T-helper 2 cell treated with Interferon-gamma antibody and Interleukin-4, amounts not matched to agents 5 μg/mL and 100 μg/mL, for 36 hours (primary cell): ENCODE measurements around the gene MUC6.

ENCODE experiments used
- DNase-seq: peaks from one replicate; pipeline ENCODE4 v3.0.0; 2021; ENCODE audit warnings: low spot score
- H3K27ac Mint-ChIP-seq: one replicate; pipeline ENCODE4 v1.8.0; 2021; ENCODE audit warnings: mild to moderate bottlenecking, mixed read lengths
- H3K27me3 Mint-ChIP-seq: one replicate; pipeline ENCODE4 v1.8.0; 2021; ENCODE audit warnings: low read depth, mixed read lengths
- H3K36me3 Mint-ChIP-seq: one replicate; pipeline ENCODE4 v1.8.0; 2021; ENCODE audit warnings: low read depth, mixed read lengths
- H3K4me1 Mint-ChIP-seq: one replicate; pipeline ENCODE4 v1.8.0; 2021; ENCODE audit warnings: low read depth, mixed read lengths
- H3K4me3 Mint-ChIP-seq: one replicate; pipeline ENCODE4 v1.8.0; 2022; ENCODE audit warnings: mild to moderate bottlenecking, moderate library complexity, mixed read lengths
- H3K9me3 Mint-ChIP-seq: one replicate; pipeline ENCODE4 v1.8.0; 2021; ENCODE audit warnings: mixed read lengths

The MUC6 gene

DNA sequence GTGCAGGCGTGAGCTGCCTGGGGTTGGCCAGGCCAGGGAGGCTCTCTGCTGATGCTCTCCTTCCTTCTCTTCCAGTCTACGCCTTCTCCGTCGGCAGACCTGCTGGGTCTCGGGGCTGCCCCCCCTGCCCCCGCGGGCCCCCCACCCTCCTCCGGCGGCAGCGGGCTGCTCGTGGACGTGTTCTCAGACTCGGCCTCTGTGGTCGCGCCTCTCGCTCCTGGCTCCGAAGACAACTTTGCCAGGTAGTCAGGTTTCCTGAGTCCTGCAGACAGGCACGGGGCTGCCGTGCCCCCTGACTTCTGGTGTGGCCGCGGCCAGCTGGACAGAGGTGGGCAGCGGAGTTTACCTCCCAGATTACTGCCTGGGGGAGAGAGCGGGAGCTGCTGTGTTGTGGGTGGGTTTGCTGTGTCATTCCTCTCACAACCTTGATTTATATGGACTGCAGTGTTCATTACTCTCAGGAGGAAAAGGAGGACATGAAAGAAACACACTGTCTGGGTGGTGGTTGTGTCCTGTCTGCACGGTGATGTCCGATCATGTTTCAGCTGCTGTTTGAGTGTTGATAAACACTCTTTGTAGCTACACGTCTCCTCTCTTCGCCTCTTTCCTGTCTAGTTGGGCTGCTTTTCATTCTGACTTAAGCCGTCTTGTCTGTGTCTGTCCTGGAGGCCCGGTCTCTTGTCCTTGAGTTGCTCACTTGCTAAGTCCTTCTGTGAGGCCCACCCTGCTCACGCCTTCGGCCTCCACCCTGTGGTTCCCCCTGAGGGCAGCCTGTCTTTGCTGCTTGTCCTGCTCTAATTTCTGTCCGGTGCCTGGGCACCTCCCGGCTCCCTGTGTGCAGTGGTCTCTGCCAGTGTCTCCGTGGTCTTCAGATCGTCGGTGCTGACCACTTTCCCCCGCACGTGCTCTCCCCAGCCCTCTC is 35.9 kb downstream of the MUC6 start:
- DNase-seq: no peak
- H3K27ac Mint-ChIP-seq: no peak overlapping the region

DNA sequence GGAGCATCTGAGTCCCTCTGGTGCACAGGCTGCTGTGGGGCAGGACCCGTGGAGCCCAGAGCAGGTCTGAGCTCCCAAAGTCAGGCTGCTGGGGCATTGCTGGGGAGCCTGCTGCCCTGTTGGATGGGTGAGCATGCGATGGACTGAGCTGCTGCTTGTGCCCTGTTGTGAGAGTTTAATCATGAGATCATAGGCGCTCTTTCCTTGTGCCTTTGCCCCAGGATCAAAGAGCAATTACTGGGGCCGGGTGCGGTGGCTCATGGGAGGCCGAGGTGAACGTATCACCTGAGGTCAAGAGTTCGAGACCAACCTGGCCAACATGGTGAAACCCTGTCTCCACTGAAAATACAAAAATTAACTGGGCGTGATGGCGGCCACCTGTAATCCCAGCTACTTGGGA is 37.5 kb downstream of the MUC6 start:
- Mint-ChIP-seq H3K27me3 (no peaks in the 10 kb centered on the region), H3K36me3 (peaks cover 15% of the 10 kb centered on the region), H3K9me3 (no peaks in the 10 kb centered on the region), H3K4me1 (peaks cover 5% of the 10 kb centered on the region), H3K27ac (no peak overlapping the region), H3K4me3 (no peak overlapping the region)
- DNase-seq: no peak

More for the DNA sequence above, 35.9 kb downstream of the MUC6 start:
- Mint-ChIP-seq H3K4me1 (peaks cover 3% of the 10 kb centered on the region), H3K4me3 (no peak overlapping the region), H3K36me3 (peaks cover 11% of the 10 kb centered on the region), H3K9me3 (no peaks in the 10 kb centered on the region), H3K27me3 (no peaks in the 10 kb centered on the region)

DNA sequence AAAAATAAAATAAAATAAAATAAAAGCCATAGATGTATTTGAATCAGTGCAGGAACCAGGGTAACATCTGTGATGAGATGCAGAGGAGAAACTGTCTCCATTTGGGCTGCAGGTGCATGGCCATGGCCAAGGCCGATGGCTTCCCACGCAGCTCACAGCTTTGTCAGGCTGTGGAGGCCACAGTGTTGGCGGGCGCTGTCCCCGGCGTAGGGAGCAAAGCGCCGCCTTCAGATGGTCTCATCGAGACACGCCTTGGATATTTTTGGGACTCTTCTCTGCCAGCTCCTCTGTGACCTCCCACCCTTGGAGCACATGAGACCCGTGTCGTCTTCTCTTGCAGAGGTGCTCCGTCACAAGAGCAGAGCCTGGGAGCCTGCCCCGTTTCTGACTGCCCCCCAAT is 38.6 kb downstream of the MUC6 start:
- H3K27ac Mint-ChIP-seq: no peak overlapping the region

DNA sequence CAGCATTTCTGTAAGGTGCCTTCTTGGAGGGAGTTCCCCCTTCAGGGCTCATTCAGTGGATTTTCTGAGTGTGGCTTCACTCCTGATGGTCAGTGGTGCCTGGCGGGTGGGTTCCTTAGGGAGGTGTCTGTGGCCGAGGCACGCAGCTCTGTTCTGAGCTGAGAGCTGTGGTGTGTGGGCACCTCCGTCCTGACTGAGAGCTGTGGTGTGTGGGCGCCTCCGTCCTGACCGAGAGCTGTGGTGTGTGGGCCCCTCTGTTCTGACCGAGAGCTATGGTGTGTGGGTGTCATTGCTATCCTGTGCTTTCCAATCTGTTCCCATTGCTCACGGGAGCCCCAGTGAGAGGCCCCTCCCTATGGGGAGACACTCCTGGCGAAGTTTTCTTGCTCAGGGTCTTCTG is 39.8 kb downstream of the MUC6 start:
- DNase-seq: no peak
- Mint-ChIP-seq H3K36me3 (peaks cover 15% of the 10 kb centered on the region), H3K27ac (no peak overlapping the region), H3K4me3 (no peak overlapping the region), H3K9me3 (no peaks in the 10 kb centered on the region), H3K4me1 (peaks cover 5% of the 10 kb centered on the region), H3K27me3 (no peaks in the 10 kb centered on the region)

More for the DNA sequence above, 38.6 kb downstream of the MUC6 start:
- Mint-ChIP-seq H3K36me3 (peaks cover 15% of the 10 kb centered on the region), H3K4me1 (peaks cover 5% of the 10 kb centered on the region), H3K9me3 (no peaks in the 10 kb centered on the region), H3K4me3 (no peak overlapping the region), H3K27me3 (no peaks in the 10 kb centered on the region)
- DNase-seq: no peak

DNA sequence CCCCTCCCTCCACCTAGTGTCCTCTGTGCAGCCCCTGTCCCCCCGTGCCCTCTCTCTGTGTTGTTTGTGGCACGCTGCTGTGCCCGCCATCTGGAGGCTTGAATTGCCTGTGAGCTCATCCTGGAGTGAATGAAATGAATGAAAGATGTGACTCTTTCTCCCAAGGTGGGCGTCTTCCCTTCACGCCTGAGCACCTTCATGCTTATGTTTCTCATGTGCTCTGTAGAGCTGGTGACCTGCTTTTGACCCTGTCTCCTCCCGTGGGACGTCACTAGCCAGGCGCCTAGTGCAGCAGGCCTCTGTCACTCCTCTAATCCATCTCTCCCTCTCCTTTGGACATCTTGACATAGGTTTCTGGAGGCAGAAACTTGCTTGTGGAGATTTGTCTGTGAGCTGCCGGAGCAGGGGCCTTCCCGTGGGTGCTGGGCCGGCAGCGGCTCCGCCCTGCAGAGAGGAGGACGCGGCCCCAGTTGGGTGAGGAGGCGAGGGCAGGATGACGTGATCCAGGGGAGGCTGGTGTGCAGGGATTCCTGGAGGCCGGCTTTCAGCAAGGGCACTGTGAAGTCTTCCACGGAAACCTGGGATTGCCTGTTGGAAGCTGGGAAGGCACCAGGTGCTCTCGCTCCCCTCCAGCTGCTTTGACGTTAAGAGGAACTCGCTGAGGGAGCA is 40.6 kb downstream of the MUC6 start:
- H3K36me3 Mint-ChIP-seq: peaks cover 11% of the 10 kb centered on the region
- H3K27me3 Mint-ChIP-seq: no peaks in the 10 kb centered on the region
- no peaks in the 10 kb centered on the region for H3K9me3 Mint-ChIP-seq
- DNase-seq: no peak
- H3K27ac Mint-ChIP-seq: peak overlapping the region; percentile 83
- peaks cover 5% of the 10 kb centered on the region for H3K4me1 Mint-ChIP-seq
- no peak overlapping the region for H3K4me3 Mint-ChIP-seq

DNA sequence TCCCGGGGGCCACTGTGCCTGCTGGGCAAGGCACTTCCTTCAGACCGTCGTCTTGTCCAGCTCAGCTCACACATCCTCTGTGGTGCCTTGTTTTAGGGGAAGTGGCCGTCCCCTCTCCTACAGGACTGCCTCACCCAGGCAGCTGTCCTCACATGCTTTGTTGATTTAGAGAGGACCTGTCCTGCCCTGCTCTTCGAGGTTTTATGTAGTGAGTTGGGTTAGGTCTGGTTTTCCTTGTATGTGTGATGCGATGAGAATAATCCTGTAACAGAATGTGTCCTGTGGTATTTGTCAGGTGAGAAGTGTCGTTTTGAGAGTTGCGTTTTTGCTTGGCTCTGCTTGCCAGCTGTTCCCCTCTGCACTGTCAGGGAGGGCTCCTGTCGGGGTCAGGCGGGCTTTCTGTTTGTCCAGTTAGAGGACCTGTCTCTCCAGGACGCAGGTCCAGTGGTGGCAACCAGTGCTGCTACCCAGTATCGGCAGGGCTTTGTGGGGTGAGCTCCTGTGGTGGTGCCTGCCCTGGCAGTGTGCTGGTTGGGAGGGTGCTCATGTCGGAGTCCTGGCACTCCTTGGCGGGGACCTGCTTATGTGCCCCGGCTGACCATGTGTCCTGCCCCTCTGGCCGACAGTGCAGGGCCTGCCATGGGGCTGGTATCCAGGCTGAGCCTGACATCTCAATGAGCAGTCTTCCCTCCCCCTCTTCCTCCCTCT is 41.3 kb downstream of the MUC6 start:
- Mint-ChIP-seq H3K36me3 (peaks cover 11% of the 10 kb centered on the region), H3K4me1 (peaks cover 5% of the 10 kb centered on the region), H3K27me3 (no peaks in the 10 kb centered on the region), H3K27ac (peak overlapping the region; percentile 9), H3K4me3 (no peak overlapping the region), H3K9me3 (no peaks in the 10 kb centered on the region)
- DNase-seq: no peak

DNA sequence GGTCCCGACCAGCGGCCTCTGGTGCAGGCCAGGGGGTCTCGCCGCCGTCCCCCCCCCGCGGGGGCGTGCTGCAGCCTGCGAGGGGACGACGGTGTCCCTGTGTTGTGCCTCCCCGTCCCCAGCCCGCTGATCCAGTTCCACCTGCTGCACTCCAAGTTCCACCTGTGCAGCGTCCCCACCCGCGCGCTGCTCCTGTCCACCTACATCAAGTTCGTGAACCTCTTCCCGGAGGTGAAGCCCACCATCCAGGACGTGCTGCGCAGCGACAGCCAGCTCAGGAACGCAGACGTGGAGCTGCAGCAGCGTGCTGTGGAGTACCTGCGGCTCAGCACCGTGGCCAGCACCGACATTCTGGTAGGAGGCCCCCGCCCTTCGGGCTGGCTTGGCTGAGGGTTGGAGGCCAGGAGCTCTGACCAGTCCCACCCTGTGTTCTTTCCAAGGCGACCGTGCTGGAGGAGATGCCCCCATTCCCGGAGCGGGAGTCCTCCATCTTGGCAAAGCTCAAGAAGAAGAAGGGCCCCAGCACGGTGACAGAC is 42.8 kb downstream of the MUC6 start:
- no peak for DNase-seq
- Mint-ChIP-seq H3K27ac (no peak overlapping the region), H3K27me3 (no peaks in the 10 kb centered on the region), H3K4me1 (peaks cover 5% of the 10 kb centered on the region), H3K36me3 (peaks cover 17% of the 10 kb centered on the region), H3K9me3 (no peaks in the 10 kb centered on the region), H3K4me3 (no peak overlapping the region)

DNA sequence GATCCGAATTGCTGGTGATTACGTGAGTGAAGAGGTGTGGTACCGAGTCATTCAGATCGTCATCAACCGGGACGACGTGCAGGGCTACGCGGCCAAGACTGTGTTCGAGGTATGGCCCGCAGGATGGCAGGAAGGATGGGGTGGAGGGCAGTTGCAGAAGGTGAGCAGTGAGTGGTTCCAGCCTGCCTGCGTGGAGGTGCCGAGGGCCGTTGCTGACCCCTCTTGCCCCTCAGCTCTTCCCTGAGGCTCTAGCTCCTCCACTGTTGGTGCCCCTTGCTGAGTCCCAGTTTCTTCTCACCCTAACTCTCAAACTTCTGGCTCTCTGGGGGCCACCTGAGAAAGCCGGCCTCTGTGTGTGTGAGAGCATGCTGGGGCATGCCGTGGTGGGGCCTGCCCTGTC is 43.9 kb downstream of the MUC6 start:
- H3K27ac Mint-ChIP-seq: no peak overlapping the region
- H3K36me3 Mint-ChIP-seq: peaks cover 23% of the 10 kb centered on the region
- H3K27me3 Mint-ChIP-seq: no peaks in the 10 kb centered on the region
- H3K9me3 Mint-ChIP-seq: no peaks in the 10 kb centered on the region
- no peak overlapping the region for H3K4me3 Mint-ChIP-seq
- no peak for DNase-seq
- peaks cover 5% of the 10 kb centered on the region for H3K4me1 Mint-ChIP-seq

DNA sequence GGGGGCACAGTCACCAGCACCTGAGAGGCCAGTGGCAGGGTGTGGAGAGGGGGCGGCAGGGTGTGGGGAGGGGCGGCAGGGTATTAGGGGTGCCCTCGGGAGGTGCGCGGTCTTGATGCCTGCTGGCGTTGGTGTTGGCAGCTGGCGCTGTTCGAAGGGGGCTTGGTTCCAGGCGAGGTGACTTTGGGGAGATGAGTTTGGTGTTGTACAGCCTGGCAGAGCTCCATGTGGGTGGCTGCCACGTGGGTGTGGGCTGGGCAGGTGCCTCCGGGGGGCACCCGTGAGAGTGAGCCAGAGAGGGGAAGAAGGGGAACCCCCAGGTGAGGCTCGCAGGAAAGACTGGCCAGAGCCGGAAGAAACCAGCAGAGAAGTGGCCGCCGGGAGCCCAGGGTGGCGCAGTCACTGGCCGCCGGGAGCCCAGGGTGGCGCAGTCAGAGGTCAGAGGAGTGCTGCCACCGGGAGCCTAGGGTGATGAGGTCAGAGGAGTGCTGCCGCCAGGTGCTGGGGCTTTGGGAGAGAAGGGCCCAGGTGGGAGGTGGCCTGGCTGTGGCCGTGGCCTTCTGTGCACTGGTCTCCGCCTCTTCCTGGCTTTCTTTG is 44.7 kb downstream of the MUC6 start:
- peaks cover 23% of the 10 kb centered on the region for H3K36me3 Mint-ChIP-seq
- H3K4me3 Mint-ChIP-seq: no peak overlapping the region
- H3K9me3 Mint-ChIP-seq: no peaks in the 10 kb centered on the region
- H3K4me1 Mint-ChIP-seq: peaks cover 5% of the 10 kb centered on the region
- H3K27me3 Mint-ChIP-seq: no peaks in the 10 kb centered on the region
- DNase-seq: no peak
- no peak overlapping the region for H3K27ac Mint-ChIP-seq

DNA sequence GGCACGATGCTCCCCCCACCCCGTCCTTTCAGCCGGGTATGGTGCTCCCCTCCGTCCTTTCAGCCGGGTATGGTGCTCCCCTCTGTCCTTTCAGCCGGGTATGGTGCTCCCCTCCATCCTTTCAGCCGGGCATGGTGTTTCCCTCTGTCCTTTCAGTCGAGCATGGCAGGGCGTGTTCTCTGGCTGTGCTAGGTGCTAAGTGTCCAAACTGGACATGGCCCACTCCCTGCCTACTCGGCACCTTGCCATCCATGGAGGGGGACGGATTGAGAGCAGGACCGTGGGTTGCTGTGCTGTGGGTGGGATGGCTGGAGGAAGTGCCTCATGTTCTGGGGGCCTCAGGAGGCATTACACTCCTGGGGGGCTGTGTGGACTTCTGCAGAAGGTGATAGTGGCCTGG is 45.5 kb downstream of the MUC6 start:
- H3K4me1 Mint-ChIP-seq: peaks cover 5% of the 10 kb centered on the region
- H3K27ac Mint-ChIP-seq: no peak overlapping the region
- H3K27me3 Mint-ChIP-seq: no peaks in the 10 kb centered on the region
- H3K36me3 Mint-ChIP-seq: peaks cover 24% of the 10 kb centered on the region
- no peaks in the 10 kb centered on the region for H3K9me3 Mint-ChIP-seq
- H3K4me3 Mint-ChIP-seq: no peak overlapping the region
- DNase-seq: no peak

DNA sequence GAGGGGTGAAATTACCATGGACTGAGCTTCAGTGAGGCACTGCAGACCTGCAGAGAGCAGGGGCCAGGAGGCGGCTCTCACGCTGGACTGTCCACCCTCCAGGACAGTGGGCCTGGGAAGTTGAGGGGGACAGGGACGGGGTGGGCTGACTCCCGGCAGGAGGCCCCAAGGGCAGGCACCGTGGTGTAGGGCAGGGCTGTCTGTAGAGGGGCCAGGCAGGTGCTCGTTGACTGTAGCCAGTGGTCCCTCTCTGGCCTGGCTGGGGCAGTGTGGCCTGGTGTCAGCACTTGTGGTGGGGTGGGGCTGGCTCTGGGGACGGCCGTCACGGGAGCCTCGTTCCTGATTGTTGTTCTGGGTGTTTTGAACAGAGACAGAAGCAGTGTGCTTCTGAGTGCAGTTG is 46.4 kb downstream of the MUC6 start:
- no peaks in the 10 kb centered on the region for H3K27me3 Mint-ChIP-seq
- no peak overlapping the region for H3K27ac Mint-ChIP-seq
- H3K36me3 Mint-ChIP-seq: peaks cover 22% of the 10 kb centered on the region
- no peaks in the 10 kb centered on the region for H3K9me3 Mint-ChIP-seq
- peaks cover 2% of the 10 kb centered on the region for H3K4me1 Mint-ChIP-seq
- no peak for DNase-seq
- no peak overlapping the region for H3K4me3 Mint-ChIP-seq

DNA sequence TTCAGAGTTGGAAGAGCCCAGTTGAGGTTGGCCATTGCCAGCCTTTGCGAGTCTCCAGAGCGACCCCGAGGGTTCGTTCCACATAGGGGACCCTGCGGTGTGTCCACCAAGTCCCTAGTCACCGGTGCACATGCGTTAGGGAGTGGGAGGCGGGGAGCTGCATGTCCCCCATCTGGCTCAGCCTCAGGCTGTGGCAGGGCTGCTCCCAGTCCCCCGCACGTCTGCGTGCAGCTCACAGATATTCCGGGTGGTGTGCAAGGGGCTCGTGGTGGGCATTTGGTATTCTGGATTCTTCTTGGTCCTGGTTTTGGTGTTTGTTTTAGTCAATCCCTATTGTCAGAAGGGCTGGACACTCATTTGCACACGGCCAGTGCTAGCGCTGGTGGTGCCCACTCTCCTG is 48.8 kb downstream of the MUC6 start:
- no peak for DNase-seq
- Mint-ChIP-seq H3K4me3 (no peak overlapping the region), H3K9me3 (no peaks in the 10 kb centered on the region), H3K4me1 (no peaks in the 10 kb centered on the region), H3K27me3 (no peaks in the 10 kb centered on the region), H3K36me3 (peaks cover 21% of the 10 kb centered on the region), H3K27ac (no peak overlapping the region)

DNA sequence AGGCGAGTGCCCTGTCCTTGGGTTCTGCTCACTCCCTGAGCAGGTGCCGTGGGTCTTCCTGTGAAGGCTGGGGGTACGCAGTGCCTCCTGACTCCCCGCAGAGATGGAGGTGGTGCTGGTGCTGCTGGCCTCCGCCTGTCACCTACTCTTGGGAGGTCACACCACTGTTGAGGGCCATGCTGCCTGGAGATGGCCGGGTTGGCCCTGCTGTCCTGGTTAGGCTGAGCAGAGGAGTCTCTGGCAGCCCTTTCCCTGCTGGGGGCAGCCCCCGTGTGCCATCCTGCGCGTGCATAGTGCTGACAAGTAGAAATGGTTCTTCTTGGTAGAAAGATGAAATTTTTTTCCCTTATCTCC is 49.6 kb downstream of the MUC6 start:
- no peaks in the 10 kb centered on the region for H3K27me3 Mint-ChIP-seq
- H3K4me3 Mint-ChIP-seq: no peak overlapping the region
- DNase-seq: no peak
- no peaks in the 10 kb centered on the region for H3K4me1 Mint-ChIP-seq
- no peak overlapping the region for H3K27ac Mint-ChIP-seq
- peaks cover 19% of the 10 kb centered on the region for H3K36me3 Mint-ChIP-seq
- H3K9me3 Mint-ChIP-seq: no peaks in the 10 kb centered on the region
